Mucosa of stomach (tissue), 1 donor: Measurements from ENCODE around the gene HCK.

Experiments used
- H3K27me3 ChIP-seq: one replicate; pipeline ENCODE4 v1.7.0; 2013; ENCODE audit warnings: mild to moderate bottlenecking, low read length; ENCODE audit not compliant: control insufficient read depth, insufficient read depth
- H3K36me3 ChIP-seq: one replicate; pipeline ENCODE4 v1.7.0; 2013; ENCODE audit warnings: low read length; ENCODE audit not compliant: control insufficient read depth, insufficient read depth
- H3K4me1 ChIP-seq: one replicate; pipeline ENCODE4 v1.7.0; 2013; ENCODE audit warnings: mild to moderate bottlenecking, low read length; ENCODE audit not compliant: control insufficient read depth, insufficient read depth
- H3K4me3 ChIP-seq: one replicate; pipeline ENCODE4 v1.7.0; 2013; ENCODE audit warnings: low read length
- H3K9ac ChIP-seq: one replicate; pipeline ENCODE4 v1.7.0; 2013; ENCODE audit warnings: mild to moderate bottlenecking, low read length, moderate library complexity
- H3K9me3 ChIP-seq: one replicate; pipeline ENCODE4 v1.7.0; 2013; ENCODE audit warnings: mild to moderate bottlenecking, low read length, moderate library complexity; ENCODE audit not compliant: control insufficient read depth
- donor health status: Pancreatic carcinoma.

HCK gene

GRCh38 chr20:32127347-32127746 is 75.3 kb downstream of the HCK start:
- Histone ChIP-seq H3K9ac (no peak overlapping the region), H3K4me3 (no peak overlapping the region), H3K4me1 (no peaks in the 10 kb centered on the region), H3K27me3 (no peaks in the 10 kb centered on the region), H3K36me3 (no peaks in the 10 kb centered on the region), H3K9me3 (no peaks in the 10 kb centered on the region)

GRCh38 chr20:32128167-32128566 is 76.1 kb downstream of the HCK start:
- Histone ChIP-seq H3K4me1 (no peaks in the 10 kb centered on the region), H3K27me3 (no peaks in the 10 kb centered on the region), H3K36me3 (no peaks in the 10 kb centered on the region), H3K4me3 (no peak overlapping the region), H3K9me3 (no peaks in the 10 kb centered on the region), H3K9ac (no peak overlapping the region)

- Histone ChIP-seq H3K4me1 (no peaks in the 10 kb centered on the region), H3K4me3 (no peak overlapping the region), H3K9ac (no peak overlapping the region), H3K36me3 (no peaks in the 10 kb centered on the region), H3K27me3 (no peaks in the 10 kb centered on the region), H3K9me3 (no peaks in the 10 kb centered on the region)
Measured at GRCh38 chr20:32129863-32130262, 77.8 kb downstream of the HCK start.

GRCh38 chr20:32130352-32130751 is 78.3 kb downstream of the HCK start:
- no peaks in the 10 kb centered on the region for H3K27me3 ChIP-seq
- no peak overlapping the region for H3K4me3 ChIP-seq
- H3K9me3 ChIP-seq, result no peaks in the 10 kb centered on the region
- no peaks in the 10 kb centered on the region for H3K36me3 ChIP-seq
- H3K9ac ChIP-seq, result no peak overlapping the region
- H3K4me1 ChIP-seq, result no peaks in the 10 kb centered on the region

GRCh38 chr20:32130965-32131364 is 78.9 kb downstream of the HCK start:
- H3K9me3 ChIP-seq, result no peaks in the 10 kb centered on the region
- no peaks in the 10 kb centered on the region for H3K4me1 ChIP-seq
- H3K4me3 ChIP-seq, result no peak overlapping the region
- H3K9ac ChIP-seq, result no peak overlapping the region
- no peaks in the 10 kb centered on the region for H3K27me3 ChIP-seq
- no peaks in the 10 kb centered on the region for H3K36me3 ChIP-seq

- H3K4me1 ChIP-seq, result no peaks in the 10 kb centered on the region
- no peaks in the 10 kb centered on the region for H3K36me3 ChIP-seq
- H3K27me3 ChIP-seq, result no peaks in the 10 kb centered on the region
- no peak overlapping the region for H3K4me3 ChIP-seq
- H3K9ac ChIP-seq, result no peak overlapping the region
- no peaks in the 10 kb centered on the region for H3K9me3 ChIP-seq
Measured at GRCh38 chr20:32132911-32133549, 81.0 kb downstream of the HCK start.

- no peaks in the 10 kb centered on the region for H3K27me3 ChIP-seq
- no peak overlapping the region for H3K9ac ChIP-seq
- H3K36me3 ChIP-seq, result no peaks in the 10 kb centered on the region
- no peak overlapping the region for H3K4me3 ChIP-seq
- no peaks in the 10 kb centered on the region for H3K9me3 ChIP-seq
- H3K4me1 ChIP-seq, result no peaks in the 10 kb centered on the region
Measured at GRCh38 chr20:32134026-32134425, 82.0 kb downstream of the HCK start.

GRCh38 chr20:32135983-32136515 is 84.0 kb downstream of the HCK start:
- H3K36me3 ChIP-seq, result no peaks in the 10 kb centered on the region
- H3K9me3 ChIP-seq, result no peaks in the 10 kb centered on the region
- no peak overlapping the region for H3K4me3 ChIP-seq
- H3K9ac ChIP-seq, result no peak overlapping the region
- no peaks in the 10 kb centered on the region for H3K27me3 ChIP-seq
- H3K4me1 ChIP-seq, result no peaks in the 10 kb centered on the region

GRCh38 chr20:32138921-32139320 is 86.9 kb downstream of the HCK start:
- Histone ChIP-seq H3K9me3 (no peaks in the 10 kb centered on the region), H3K9ac (no peak overlapping the region), H3K36me3 (peaks cover 14% of the 10 kb centered on the region), H3K4me1 (no peaks in the 10 kb centered on the region), H3K4me3 (no peak overlapping the region), H3K27me3 (no peaks in the 10 kb centered on the region)

- H3K4me1 ChIP-seq, result no peaks in the 10 kb centered on the region
- peaks cover 16% of the 10 kb centered on the region for H3K36me3 ChIP-seq
- H3K27me3 ChIP-seq, result no peaks in the 10 kb centered on the region
- H3K9me3 ChIP-seq, result no peaks in the 10 kb centered on the region
- H3K9ac ChIP-seq, result no peak overlapping the region
- no peak overlapping the region for H3K4me3 ChIP-seq
Measured at GRCh38 chr20:32139947-32140346, 87.9 kb downstream of the HCK start.

GRCh38 chr20:32140603-32141002 is 88.6 kb downstream of the HCK start:
- Histone ChIP-seq H3K36me3 (peaks cover 22% of the 10 kb centered on the region), H3K4me3 (no peak overlapping the region), H3K4me1 (no peaks in the 10 kb centered on the region), H3K9ac (no peak overlapping the region), H3K27me3 (no peaks in the 10 kb centered on the region), H3K9me3 (no peaks in the 10 kb centered on the region)

- no peak overlapping the region for H3K9ac ChIP-seq
- H3K4me1 ChIP-seq, result no peaks in the 10 kb centered on the region
- peaks cover 25% of the 10 kb centered on the region for H3K36me3 ChIP-seq
- H3K9me3 ChIP-seq, result no peaks in the 10 kb centered on the region
- H3K4me3 ChIP-seq, result no peak overlapping the region
- H3K27me3 ChIP-seq, result no peaks in the 10 kb centered on the region
Measured at GRCh38 chr20:32141465-32141980, 89.5 kb downstream of the HCK start.
